Mesenchymal stem cell (in vitro differentiated cells and primary cell): ENCODE data around the gene KRTAP19-7.

Source experiments
- DNase-seq: peaks from one replicate; pipeline ENCODE4 v3.0.0-alpha.2; 2013
- H2AFZ ChIP-seq: one replicate; pipeline ENCODE4 v1.6.1; 2013; ENCODE audit warnings: low read depth, mild to moderate bottlenecking, control low read depth, inconsistent platforms, low read length, moderate library complexity
- H2AK5ac ChIP-seq: 2 replicates; pipeline ENCODE4 v1.6.1; 2013; ENCODE audit warnings: low read length, moderate library complexity, mild to moderate bottlenecking, inconsistent platforms; ENCODE audit not compliant: severe bottlenecking
- H2BK120ac ChIP-seq: one replicate; pipeline ENCODE4 v1.6.1; 2013; ENCODE audit warnings: low read depth, mild to moderate bottlenecking, inconsistent platforms, low read length, moderate library complexity
- H2BK12ac ChIP-seq, 2 experiments: one replicate each; pipeline ENCODE4 v1.6.1; 2013; ENCODE audit warnings: inconsistent platforms in 2 of 2, low read length in 2 of 2, mild to moderate bottlenecking in 2 of 2, moderate library complexity in 2 of 2, control low read depth in 1 of 2
- H2BK15ac ChIP-seq: one replicate; pipeline ENCODE4 v1.6.1; 2013; ENCODE audit warnings: mild to moderate bottlenecking, low read depth, inconsistent platforms; ENCODE audit not compliant: poor library complexity, severe bottlenecking
- H2BK5ac ChIP-seq: 2 replicates; pipeline ENCODE4 v1.6.1; 2013; ENCODE audit warnings: low read depth, mild to moderate bottlenecking, low read length, control low read depth, inconsistent platforms; ENCODE audit not compliant: poor library complexity, severe bottlenecking
- H3K14ac ChIP-seq, 2 experiments: one replicate each; pipeline ENCODE4 v1.6.1; 2013; ENCODE audit warnings: inconsistent platforms in 2 of 2, low read length in 2 of 2, control low read depth in 1 of 2, mild to moderate bottlenecking in 1 of 2, moderate library complexity in 1 of 2
- H3K18ac ChIP-seq, 2 experiments: one replicate each; pipeline ENCODE4 v1.6.1; 2013; ENCODE audit warnings: inconsistent platforms in 2 of 2, low read length in 2 of 2, control low read depth in 1 of 2, low read depth in 1 of 2, mild to moderate bottlenecking in 1 of 2
- H3K23ac ChIP-seq, 2 experiments: one replicate each; pipeline ENCODE4 v1.6.1; 2013; ENCODE audit warnings: inconsistent platforms in 2 of 2, low read length in 2 of 2, mild to moderate bottlenecking in 2 of 2, moderate library complexity in 2 of 2, control low read depth in 1 of 2
- H3K27ac ChIP-seq: 2 replicates; pipeline ENCODE4 v1.5.1; 2013; ENCODE audit warnings: mild to moderate bottlenecking, moderate library complexity, low read length, control low read depth, inconsistent platforms; ENCODE audit not compliant: poor library complexity, severe bottlenecking
- H3K27me3 ChIP-seq, 2 experiments: 2 replicates each; pipeline versions ENCODE4 v1.6.1 to v1.7.0; 2013; ENCODE audit warnings: low read length in 2 of 2, mild to moderate bottlenecking in 2 of 2, moderate library complexity in 2 of 2, control low read depth in 1 of 2, inconsistent platforms in 1 of 2; ENCODE audit not compliant: control insufficient read depth in 1 of 2, insufficient read depth in 1 of 2
- H3K36me3 ChIP-seq, 2 experiments: 2 replicates each; pipeline versions ENCODE4 v1.6.1 to v1.7.0; 2013; ENCODE audit warnings: low read length in 2 of 2, control low read depth in 1 of 2, inconsistent platforms in 1 of 2, low read depth in 1 of 2, mild to moderate bottlenecking in 1 of 2; ENCODE audit not compliant: insufficient read depth in 2 of 2, control insufficient read depth in 1 of 2
- H3K4ac ChIP-seq, 2 experiments: one replicate each; pipeline ENCODE4 v1.6.1; 2013; ENCODE audit warnings: inconsistent platforms in 2 of 2, low read length in 2 of 2, mild to moderate bottlenecking in 2 of 2, moderate library complexity in 2 of 2, control low read depth in 1 of 2, low read depth in 1 of 2
- H3K4me1 ChIP-seq: 2 replicates; pipeline ENCODE4 v1.6.1; 2013; ENCODE audit warnings: low read depth, low read length, control low read depth; ENCODE audit not compliant: control insufficient read depth, insufficient read depth
- H3K4me2 ChIP-seq: 2 replicates; pipeline ENCODE4 v1.6.1; 2013; ENCODE audit warnings: low read length, mild to moderate bottlenecking, inconsistent platforms; ENCODE audit not compliant: poor library complexity, severe bottlenecking
- H3K4me3 ChIP-seq, 2 experiments: 2 replicates each; pipeline versions ENCODE4 v1.5.1 to v1.7.0; 2013; ENCODE audit warnings: low read length in 2 of 2, mild to moderate bottlenecking in 2 of 2, control low read depth in 1 of 2, low read depth in 1 of 2; ENCODE audit not compliant: insufficient read depth in 1 of 2
- H3K79me1 ChIP-seq: replicated peaks from 2 replicates; pipeline ENCODE4 v1.6.1; 2013; ENCODE audit warnings: mild to moderate bottlenecking, control low read depth, low read length, inconsistent platforms; ENCODE audit not compliant: poor library complexity, severe bottlenecking
- H3K9ac ChIP-seq: 2 replicates; pipeline ENCODE4 v1.7.0; 2013; ENCODE audit warnings: mild to moderate bottlenecking, low read length, moderate library complexity
- H3K9me3 ChIP-seq: 2 replicates; pipeline ENCODE4 v1.7.0; 2013; ENCODE audit warnings: mild to moderate bottlenecking, low read length; ENCODE audit not compliant: control insufficient read depth
- H4K8ac ChIP-seq: one replicate; pipeline ENCODE4 v1.6.1; 2013; ENCODE audit warnings: inconsistent platforms, mild to moderate bottlenecking, low read length, moderate library complexity
- H4K91ac ChIP-seq: one replicate; pipeline ENCODE4 v1.6.1; 2013; ENCODE audit warnings: mild to moderate bottlenecking, low read length, inconsistent platforms
- WGBS: methylation state at CpG from one replicate; pipeline ENCODE4 v1.1.7; 2013; ENCODE audit warnings: mixed read lengths; 5-methylcytosine and 5-hydroxymethylcytosine counted together

The KRTAP19-7 gene

DNA sequence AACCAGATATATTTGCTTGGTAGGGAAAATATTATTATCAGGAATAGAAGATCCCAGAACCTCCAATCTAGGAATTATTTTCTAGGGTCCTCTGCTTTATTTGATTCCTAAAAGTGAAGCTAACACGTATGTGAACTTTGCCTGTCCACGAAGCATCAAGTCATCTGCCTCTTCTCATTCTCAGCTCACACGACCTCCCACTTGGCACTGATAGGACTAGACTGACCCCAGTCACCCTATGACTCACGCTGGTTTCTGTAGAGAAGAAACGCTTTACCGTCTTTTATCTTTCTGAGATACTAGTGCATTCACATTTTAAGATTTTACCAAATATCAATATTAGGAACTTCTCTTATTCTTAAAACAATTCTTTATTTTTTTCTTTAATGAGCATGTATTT lies 2.0 kb upstream of the KRTAP19-7 start:
- Histone ChIP-seq H3K27ac (no peak overlapping the region), H3K18ac (no peak overlapping the region), H4K8ac (no peak overlapping the region), H2AK5ac (no peak overlapping the region), H3K4me3 (no peak overlapping the region), H3K23ac (no peak overlapping the region), H4K91ac (no peak overlapping the region), H2BK120ac (no peak overlapping the region), H3K79me1 (no peaks in the 10 kb centered on the region), H3K9ac (no peak overlapping the region), H3K4me2 (no peak overlapping the region), H2BK15ac (no peak overlapping the region), H2BK12ac (no peak overlapping the region), H2BK5ac (no peak overlapping the region), H3K27me3 (no peaks in the 10 kb centered on the region), H3K14ac (no peak overlapping the region), H3K4me1 (no peaks in the 10 kb centered on the region), H3K36me3 (no peaks in the 10 kb centered on the region), H3K9me3 (no peaks in the 10 kb centered on the region), H3K4ac (no peak overlapping the region), H2AFZ (no peak overlapping the region)
- no peak for DNase-seq
- WGBS, result 41% methylated on average over 5 of the region's 6 CpGs

DNA sequence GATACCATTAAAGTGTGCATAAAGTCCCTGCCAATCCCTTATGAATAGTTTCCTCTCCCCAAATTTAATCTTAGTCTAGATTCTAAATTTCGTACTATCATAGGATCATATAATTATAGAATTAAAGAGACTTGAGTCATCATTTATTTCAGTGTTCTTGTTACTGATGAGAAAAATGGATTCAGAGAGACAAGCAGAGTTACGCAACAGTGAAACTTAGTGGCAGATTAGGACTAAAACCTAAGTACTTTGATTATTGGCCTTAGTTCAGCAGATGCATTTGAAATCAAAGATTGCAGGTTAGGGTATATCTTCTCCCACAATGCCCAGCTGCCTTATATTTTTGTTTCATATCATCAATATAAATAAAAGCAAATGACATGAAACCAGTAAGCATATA lies 843 bp upstream of the KRTAP19-7 start:
- Histone ChIP-seq H4K91ac (no peak overlapping the region), H2BK12ac (no peak overlapping the region), H3K4me1 (no peaks in the 10 kb centered on the region), H3K36me3 (no peaks in the 10 kb centered on the region), H2BK15ac (no peak overlapping the region), H3K18ac (no peak overlapping the region), H3K27me3 (no peaks in the 10 kb centered on the region), H3K79me1 (no peaks in the 10 kb centered on the region), H3K4ac (no peak overlapping the region), H2BK120ac (no peak overlapping the region), H2BK5ac (no peak overlapping the region), H3K9ac (no peak overlapping the region), H3K9me3 (no peaks in the 10 kb centered on the region), H3K14ac (no peak overlapping the region), H4K8ac (no peak overlapping the region), H2AFZ (no peak overlapping the region), H3K27ac (no peak overlapping the region), H2AK5ac (no peak overlapping the region), H3K4me2 (no peak overlapping the region), H3K23ac (no peak overlapping the region), H3K4me3 (no peak overlapping the region)
- 75% methylated on average over 1 of the region's 2 CpGs for WGBS
- no peak for DNase-seq

DNA sequence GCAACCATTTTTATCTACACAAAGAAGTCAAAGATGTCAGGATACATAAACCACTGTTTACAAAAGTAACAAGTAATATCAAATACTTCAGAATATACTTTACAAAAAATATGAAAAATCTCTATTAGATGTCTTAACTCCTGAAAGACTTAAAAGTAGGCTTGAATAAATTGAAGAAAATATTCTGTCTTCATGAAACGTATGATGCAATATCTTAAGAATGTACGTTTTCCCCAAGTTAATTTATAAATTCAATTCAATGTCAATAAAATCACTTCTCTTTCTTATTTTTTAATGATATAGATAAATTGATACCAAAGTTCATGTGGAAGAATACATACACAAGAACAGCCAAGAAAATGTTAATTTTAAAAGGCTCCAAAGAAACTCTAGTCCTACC lies 6.0 kb downstream of the KRTAP19-7 start:
- no peak overlapping the region for H2BK15ac ChIP-seq
- H3K14ac ChIP-seq, result no peak overlapping the region
- no peak overlapping the region for H3K23ac ChIP-seq
- no peaks in the 10 kb centered on the region for H3K79me1 ChIP-seq
- no peaks in the 10 kb centered on the region for H3K36me3 ChIP-seq
- H3K9me3 ChIP-seq, result peaks cover 15% of the 10 kb centered on the region
- no peak overlapping the region for H3K4ac ChIP-seq
- H3K4me2 ChIP-seq, result no peak overlapping the region
- H3K9ac ChIP-seq, result no peak overlapping the region
- no peak overlapping the region for H2AK5ac ChIP-seq
- H3K18ac ChIP-seq, result no peak overlapping the region
- H2BK120ac ChIP-seq, result no peak overlapping the region
- no peak overlapping the region for H4K8ac ChIP-seq
- H3K4me3 ChIP-seq, result no peak overlapping the region
- WGBS, result no CpG with 5 or more reads among the region's 2 CpGs
- no peak overlapping the region for H4K91ac ChIP-seq
- H3K4me1 ChIP-seq, result no peaks in the 10 kb centered on the region
- no peak overlapping the region for H2BK5ac ChIP-seq
- H2AFZ ChIP-seq, result no peak overlapping the region
- H3K27me3 ChIP-seq, result no peaks in the 10 kb centered on the region
- H3K27ac ChIP-seq, result no peak overlapping the region
- no peak for DNase-seq
- H2BK12ac ChIP-seq, result no peak overlapping the region

- WGBS, result 18% methylated on average over 1 of the region's 1 CpG
Observed at GRCh38 chr21:30552782-30553181, 8.3 kb downstream of the KRTAP19-7 start.

More at GRCh38 chr21:30552782-30553181, 8.3 kb downstream of the KRTAP19-7 start:
- Histone ChIP-seq H3K4me1 (no peaks in the 10 kb centered on the region), H2AFZ (no peak overlapping the region), H2BK15ac (no peak overlapping the region), H3K4ac (no peak overlapping the region), H2BK12ac (no peak overlapping the region), H4K91ac (no peak overlapping the region), H2BK5ac (no peak overlapping the region), H4K8ac (no peak overlapping the region), H3K9me3 (peaks cover 22% of the 10 kb centered on the region), H3K4me2 (no peak overlapping the region), H3K27me3 (no peaks in the 10 kb centered on the region), H3K27ac (no peak overlapping the region), H3K79me1 (no peaks in the 10 kb centered on the region), H3K9ac (no peak overlapping the region), H2BK120ac (no peak overlapping the region), H3K14ac (no peak overlapping the region), H3K36me3 (no peaks in the 10 kb centered on the region), H3K18ac (no peak overlapping the region), H2AK5ac (no peak overlapping the region), H3K4me3 (no peak overlapping the region), H3K23ac (no peak overlapping the region)
- DNase-seq, result no peak
